Ovary (tissue), 9 donors: ENCODE measurements around the gene MSH6. TPM values are rescaled to one million over a fixed set of nuclear protein-coding genes. Genes with fewer than 3 reads are reported as not detected.
"Not testable (repeated sequence)": the region's sequence is repeated elsewhere in the genome, so short reads cannot be mapped to it uniquely, and the experiment has no call there.

Source experiments
- DNase-seq, 5 donors: peaks; one replicate each; pipeline ENCODE4 v3.0.0-alpha.2; 2019 to 2020
- H3K27ac ChIP-seq, 2 donors: fragments of 200-600 bp; one replicate each; pipeline versions ENCODE4 v1.5.1 to v1.8.0; 2019 to 2022
- H3K27me3 ChIP-seq: fragments of 200-600 bp; one replicate; pipeline ENCODE4 v1.8.0; 2022
- H3K36me3 ChIP-seq: fragments of 200-600 bp; sonication (generic); one replicate; pipeline ENCODE4 v1.5.1; 2019
- H3K4me1 ChIP-seq: one replicate; pipeline ENCODE4 v1.8.1; 2013; ENCODE audit warnings: mild to moderate bottlenecking, moderate library complexity; ENCODE audit not compliant: insufficient read depth
- H3K4me3 ChIP-seq: fragments of 200-600 bp; sonication (generic); one replicate; pipeline ENCODE4 v1.5.1; 2017
- H3K9me3 ChIP-seq, 2 donors: fragments of 200-600 bp in 1 of 2; sonication (generic) in 1 of 2; one replicate each; pipeline versions ENCODE4 v1.5.1 to v1.8.1; 2013 to 2019; ENCODE audit warnings: mild to moderate bottlenecking in 1 of 2, moderate library complexity in 1 of 2
- CTCF ChIP-seq, 3 donors: fragments of 450-650 bp in 2 of 3; fragments of 200-600 bp in 1 of 3; IDR thresholded peaks; one replicate each; pipeline versions ENCODE4 v1.5.1 to v1.8.0; 2016 to 2022; ENCODE audit warnings: antibody characterized with exemption in 3 of 3, mild to moderate bottlenecking in 1 of 3
- EP300 ChIP-seq: sonication (generic); formaldehyde crosslinking; IDR thresholded peaks from one replicate; pipeline ENCODE4 v1.6.1; 2017; ENCODE audit warnings: antibody characterized with exemption
- POLR2A ChIP-seq: fragments of 450-650 bp; IDR thresholded peaks from one replicate; pipeline ENCODE4 v1.6.1; 2017; ENCODE audit warnings: antibody characterized with exemption, mild to moderate bottlenecking, moderate library complexity
- WGBS, 3 donors: extraction: QIAGEN DNeasy Blood & Tissue Kit in 1 of 3; methylation state at CpG; one replicate each; pipeline versions ENCODE4 v1.1.5 to v1.1.7; 2013 to 2017; 5-methylcytosine and 5-hydroxymethylcytosine counted together
- intact Hi-C, 4 donors: fragments of 100-400 bp; cut with DNase I; formaldehyde crosslinking; loops; one replicate each; pipeline versions ENCODE4 v1.11.0 to v1.15.1; 2022 to 2023
- polyA plus RNA-seq, 2 donors: library from polyadenylated mRNA; stranded (reverse); fragments of 200-250 nt in 1 of 2; fragments of 350-450 nt in 1 of 2; fragmentation: Illumina TruSeq in 1 of 2; extraction: RNeasy Lipid Tissue Mini Kit (QIAGEN cat#74804) in 1 of 2; gene quantifications; one replicate each; pipeline ENCODE4 v1.2.3, GENCODE V29; 2013 to 2014
- total RNA-seq, 7 donors: library from RNA; depleted of rRNA in 2 of 7; stranded (reverse); fragments of >200 nt in 2 of 7; fragmentation: NEBNext Ultra II Directional in 3 of 7; extraction: Animal tissue kit (Norgen Biotek cat#: 25700) in 3 of 7; gene quantifications; one replicate each; pipeline versions ENCODE4 v1.1.0 to v1.2.4, GENCODE V29; 2016 to 2023
- donor health status: DM: no; HTN: no; CAD: no; lungs with moderate emphysema.
- donor health status: DM: no; HTN: no; CAD: no.
- donor health status: Bipolar disorder and iron deficiency.
- donor health status: DM: yes; HTN: yes; CAD: no.
- donor health status: DM: no; HTN: no; CAD: no.
- donor health status: DM: yes; HTN: yes; CAD: no.

The MSH6 gene
- total and polyA plus RNA-seq, 9 donors: 50.1 to 134 (median 77.0) TPM

- Histone ChIP-seq H3K4me3 (no peak overlapping the region), H3K4me1 (peaks cover 12% of the 10 kb centered on the region), H3K27me3 (no peaks in the 10 kb centered on the region), H3K9me3 (no peaks in the 10 kb centered on the region), H3K36me3 (no peaks in the 10 kb centered on the region), H3K27ac (no peak overlapping the region)
- WGBS, 3 donors: 89 to 94% (median 94%) methylated on average over 1 of the region's 1 CpG
- intact Hi-C loops: no loop called here
- no peak for TF ChIP-seq CTCF (IDR thresholded peaks at IDR 0.05)
- TF ChIP-seq POLR2A: no peak
- TF ChIP-seq EP300: no peak
- no peak for DNase-seq
Observed at GRCh38 chr2:47843407-47843806, 60.5 kb downstream of the MSH6 start.

DNA sequence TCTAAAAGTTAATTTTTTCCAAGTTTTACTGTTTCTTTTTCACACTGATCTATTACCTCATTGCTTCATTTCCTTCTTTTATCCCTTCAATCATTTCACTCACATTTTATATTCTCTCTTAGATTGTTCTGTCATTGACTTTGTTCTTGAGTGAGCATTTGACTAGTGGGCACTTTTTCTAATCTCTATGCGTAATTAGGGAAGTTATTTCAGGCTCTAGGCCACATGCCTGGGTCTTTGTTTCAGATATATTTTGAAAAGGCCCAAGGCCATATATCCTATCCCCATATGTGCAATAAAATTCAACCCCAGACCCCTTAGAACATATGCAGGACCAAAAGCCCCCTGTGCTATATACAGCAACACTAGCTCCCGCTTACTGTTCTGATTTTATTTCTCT, 61.2 kb downstream of the MSH6 start:
- no peak overlapping the region for H3K27ac ChIP-seq
- no peaks in the 10 kb centered on the region for H3K9me3 ChIP-seq
- H3K4me1 ChIP-seq: peaks cover 12% of the 10 kb centered on the region
- 91 to 95% (median 94%) methylated on average over 2 of the region's 2 CpGs for WGBS, 3 donors
- no peak for DNase-seq
- no peaks in the 10 kb centered on the region for H3K27me3 ChIP-seq
- no peaks in the 10 kb centered on the region for H3K36me3 ChIP-seq
- H3K4me3 ChIP-seq: no peak overlapping the region
- TF ChIP-seq POLR2A (no peak), CTCF (IDR thresholded peaks at IDR 0.05) (no peak), EP300 (no peak)
- intact Hi-C loops: no loop called here

DNA sequence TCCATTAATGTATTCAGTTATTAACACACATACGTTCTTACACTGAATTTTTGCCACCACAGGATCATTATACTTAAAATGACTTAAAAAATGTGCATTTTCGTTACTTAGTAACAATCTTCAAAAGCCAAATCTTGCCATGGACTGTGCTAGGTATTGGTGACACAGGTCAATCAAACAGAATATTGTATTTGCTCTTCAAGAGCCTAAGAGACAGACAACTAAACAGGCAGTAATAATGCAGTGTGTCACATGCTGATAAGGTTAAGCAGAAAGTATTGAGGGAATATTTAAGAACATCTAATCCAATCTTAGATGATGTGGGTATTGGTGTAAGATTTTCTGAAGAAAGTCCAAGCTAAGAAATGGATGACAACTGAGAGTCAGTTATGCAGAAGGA, 66.4 kb downstream of the MSH6 start:
- WGBS, 3 donors: 89 to 93% (median 90%) methylated on average over 2 of the region's 2 CpGs

GRCh38 chr2:47850198-47850597, 67.3 kb downstream of the MSH6 start:
- Histone ChIP-seq H3K4me3 (no peak overlapping the region), H3K27ac (no peak overlapping the region), H3K4me1 (peaks cover 7% of the 10 kb centered on the region), H3K36me3 (no peaks in the 10 kb centered on the region), H3K9me3 (no peaks in the 10 kb centered on the region), H3K27me3 (no peaks in the 10 kb centered on the region)
- 91 to 96% (median 95%) methylated on average over 1 of the region's 1 CpG for WGBS, 3 donors
- intact Hi-C loops: loop anchor here in 1 of 4 donors (10.0 kb wide), 1 partner anchor 55 kb away; the partner anchor contains the start of gene FBXO11
- TF ChIP-seq EP300 (no peak), POLR2A (no peak), CTCF (IDR thresholded peaks at IDR 0.05) (no peak)
- DNase-seq: no peak

More for the DNA sequence above, 66.4 kb downstream of the MSH6 start:
- DNase-seq: no peak
- no peak overlapping the region for H3K4me3 ChIP-seq
- H3K4me1 ChIP-seq: peaks cover 11% of the 10 kb centered on the region
- H3K36me3 ChIP-seq: no peaks in the 10 kb centered on the region
- H3K9me3 ChIP-seq: no peaks in the 10 kb centered on the region
- no peak for TF ChIP-seq CTCF (IDR thresholded peaks at IDR 0.05)
- TF ChIP-seq EP300: no peak
- no peak for TF ChIP-seq POLR2A
- H3K27ac ChIP-seq: no peak overlapping the region
- no peaks in the 10 kb centered on the region for H3K27me3 ChIP-seq
- intact Hi-C loops: no loop called here

DNA sequence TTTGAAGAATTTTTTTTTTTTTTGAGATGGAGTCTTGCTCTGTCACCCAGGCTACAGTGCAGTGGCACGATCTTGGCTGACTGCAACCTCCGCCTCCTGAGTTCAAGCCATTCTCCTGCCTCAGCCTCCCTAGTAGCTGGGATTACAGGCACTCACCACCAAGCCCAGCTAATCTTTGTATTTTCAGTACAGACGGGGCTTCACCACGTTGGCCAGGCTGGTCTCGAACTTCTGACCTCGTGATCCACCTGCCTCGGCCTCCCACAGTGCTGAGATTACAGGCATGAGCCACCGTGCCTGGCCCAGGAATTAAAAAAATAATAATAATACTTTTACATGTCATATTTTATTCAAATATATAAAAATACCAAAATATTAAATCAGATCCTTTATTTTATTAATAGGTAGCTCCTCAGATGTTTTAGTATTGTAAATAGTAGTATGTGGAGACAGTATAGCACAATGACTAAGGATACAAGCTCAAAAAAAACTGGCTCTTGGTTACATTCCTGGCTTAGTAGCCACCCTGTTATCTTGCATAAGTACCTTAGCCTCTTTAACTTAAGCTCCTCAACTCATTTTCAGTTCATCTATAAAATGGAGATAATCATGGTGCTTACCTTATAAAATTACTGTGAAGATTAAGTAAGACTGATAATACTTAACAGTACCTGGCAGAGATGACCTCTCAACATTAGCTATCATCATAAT, 70.3 kb downstream of the MSH6 start:
- H3K9me3 ChIP-seq, H3K27ac ChIP-seq, DNase-seq, H3K4me3 ChIP-seq, H3K36me3 ChIP-seq, H3K4me1 ChIP-seq, H3K27me3 ChIP-seq: not testable (repeated sequence)
- 74 to 82% (median 77%) methylated on average over 8 of the region's 8 CpGs for WGBS, 3 donors
- intact Hi-C loops: loop anchor here in 1 of 4 donors (10.0 kb wide), 1 partner anchor 52 kb away; the partner anchor contains the start of gene FBXO11
